Epidermal melanocyte (primary cell): ENCODE measurements around the gene PFKFB3.

Experiments used
- DNase-seq: peaks from one replicate; pipeline ENCODE4 v3.0.0; 2011; ENCODE audit warnings: low spot score; ENCODE audit not compliant: insufficient read length

Gene PFKFB3

DNA sequence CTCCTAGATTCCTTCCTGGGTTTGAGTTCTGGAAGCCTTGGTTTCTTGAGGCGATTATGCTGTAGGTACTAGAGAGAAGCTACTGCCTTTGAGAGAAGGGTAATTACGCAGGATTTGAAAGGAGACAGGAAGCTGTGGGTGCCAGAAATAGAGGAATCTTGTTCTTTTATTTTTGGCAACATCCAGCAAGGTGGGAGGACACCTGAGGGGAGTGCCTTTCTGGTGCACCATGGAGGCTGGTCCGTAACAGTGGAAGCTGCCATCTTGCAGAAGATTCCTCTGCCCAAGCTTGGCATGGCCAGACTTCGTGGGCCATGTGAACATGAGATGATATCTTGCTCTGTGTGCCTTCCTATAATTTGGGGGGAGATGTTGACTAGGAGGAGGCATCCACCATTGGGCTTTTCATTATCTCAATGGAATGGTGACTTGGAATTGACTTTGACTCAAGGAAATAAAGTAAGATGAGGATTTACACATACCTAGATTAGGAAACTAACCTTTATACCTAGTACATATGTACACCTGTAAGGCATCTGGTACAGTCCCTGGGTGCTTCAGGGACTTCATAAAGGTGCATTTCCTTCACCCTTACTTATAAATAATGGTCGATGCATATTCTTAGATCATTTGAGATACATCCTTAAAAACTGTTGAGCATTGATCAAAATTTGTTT is 98.2 kb downstream of the PFKFB3 start:
- no peak for DNase-seq

DNA sequence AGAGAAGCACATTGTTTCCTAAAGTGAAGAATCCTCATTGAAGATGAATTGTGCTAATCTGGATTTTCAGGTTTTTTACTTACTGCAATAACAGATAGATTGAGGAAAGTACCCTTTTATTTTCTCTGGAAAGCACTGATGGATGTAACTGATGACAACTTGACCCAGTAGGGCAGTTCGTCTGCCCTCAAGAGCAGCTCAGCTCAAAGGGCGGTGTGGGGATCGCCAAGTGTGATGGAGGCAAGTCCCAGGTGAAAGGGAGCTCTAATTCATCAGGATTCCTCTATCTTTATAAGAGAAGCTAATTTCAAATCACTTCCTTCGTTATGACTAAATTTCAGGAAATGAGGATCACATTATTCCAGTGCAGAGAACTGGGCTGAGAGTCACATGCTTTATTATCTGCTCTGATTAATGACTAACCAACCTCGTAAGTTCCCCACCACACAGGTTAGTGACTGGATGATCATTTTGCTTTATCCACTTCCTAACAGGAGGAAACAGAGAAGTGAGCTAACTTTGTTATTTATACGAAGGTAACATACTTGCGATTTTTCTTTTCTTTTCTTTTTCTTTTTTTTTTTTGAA is 98.8 kb downstream of the PFKFB3 start:
- DNase-seq, result no peak
